GM23338 (cell line): ENCODE measurements around the gene AK3. TPM values are rescaled to one million over a fixed set of nuclear protein-coding genes. Genes with fewer than 3 reads are reported as not detected.

ENCODE experiments used
- ATAC-seq: fragments of 200-7000 bp; cut with Tn5 transposase; 3 replicates; pipeline ENCODE4 v1.9.1; 2020
- DNase-seq: peaks from one replicate; pipeline ENCODE4 v3.0.0-alpha.2; 2015; ENCODE audit warnings: low spot score
- H2AFZ ChIP-seq: fragments of 200-600 bp; sonication (generic); 2 replicates; pipeline ENCODE4 v1.8.0; 2016; ENCODE audit warnings: antibody characterized with exemption, mild to moderate bottlenecking, moderate library complexity
- H3F3A ChIP-seq: fragments of 200-600 bp; sonication (generic); replicated peaks from 2 replicates; pipeline ENCODE4 v1.8.0; 2017; ENCODE audit warnings: antibody characterized with exemption, mixed run types, low read depth
- H3K27ac ChIP-seq: fragments of 200-600 bp; sonication (generic); 2 replicates; pipeline ENCODE4 v1.6.1; 2016; ENCODE audit warnings: low read depth
- H3K27me3 ChIP-seq: fragments of 200-600 bp; sonication (generic); 2 replicates; pipeline ENCODE4 v1.8.0; 2016; ENCODE audit warnings: mild to moderate bottlenecking, mixed run types, moderate library complexity; ENCODE audit not compliant: insufficient read depth
- H3K36me3 ChIP-seq: fragments of 200-600 bp; sonication (generic); 2 replicates; pipeline ENCODE4 v1.8.0; 2016; ENCODE audit warnings: mild to moderate bottlenecking; ENCODE audit not compliant: insufficient read depth
- H3K4me1 ChIP-seq: fragments of 200-600 bp; sonication (generic); 2 replicates; pipeline ENCODE4 v1.8.0; 2016; ENCODE audit warnings: mild to moderate bottlenecking, moderate library complexity; ENCODE audit not compliant: insufficient read depth
- H3K4me2 ChIP-seq: fragments of 200-600 bp; sonication (generic); 2 replicates; pipeline ENCODE4 v1.7.1; 2017; ENCODE audit warnings: mixed run types
- H3K4me3 ChIP-seq: fragments of 200-600 bp; sonication (generic); 2 replicates; pipeline ENCODE4 v1.6.1; 2016; ENCODE audit warnings: mixed run types
- H3K79me2 ChIP-seq: fragments of 200-600 bp; sonication (generic); replicated peaks from 2 replicates; pipeline ENCODE4 v1.8.0; 2017; ENCODE audit warnings: mild to moderate bottlenecking; ENCODE audit not compliant: insufficient read depth
- H3K9me2 ChIP-seq: fragments of 200-600 bp; sonication (generic); 2 replicates; pipeline ENCODE4 v1.8.0; 2017; ENCODE audit not compliant: insufficient read depth
- H4K20me1 ChIP-seq: fragments of 200-600 bp; sonication (generic); replicated peaks from 2 replicates; pipeline ENCODE4 v1.8.0; 2017; ENCODE audit warnings: mild to moderate bottlenecking; ENCODE audit not compliant: insufficient read depth
- H3K27ac Mint-ChIP-seq: 2 replicates; pipeline ENCODE4 v1.8.0; 2020; ENCODE audit warnings: inconsistent platforms, mild to moderate bottlenecking, moderate library complexity, mixed read lengths
- H3K27me3 Mint-ChIP-seq: 3 replicates; pipeline ENCODE4 v1.8.0; 2022; ENCODE audit warnings: low read depth, mild to moderate bottlenecking, moderate library complexity, mixed read lengths, inconsistent platforms; ENCODE audit not compliant: insufficient read depth, poor library complexity
- H3K36me3 Mint-ChIP-seq: 3 replicates; pipeline ENCODE4 v1.8.0; 2021; ENCODE audit warnings: low read depth, mild to moderate bottlenecking, inconsistent platforms, moderate library complexity, mixed read lengths
- H3K4me1 Mint-ChIP-seq: 3 replicates; pipeline ENCODE4 v1.8.0; 2020; ENCODE audit warnings: mild to moderate bottlenecking, inconsistent platforms, mixed read lengths
- H3K4me3 Mint-ChIP-seq: 3 replicates; pipeline ENCODE4 v1.8.0; 2021; ENCODE audit warnings: moderate library complexity, mild to moderate bottlenecking, inconsistent platforms, mixed read lengths
- H3K9me3 Mint-ChIP-seq: 3 replicates; pipeline ENCODE4 v1.8.0; 2020; ENCODE audit warnings: moderate library complexity, mild to moderate bottlenecking, inconsistent platforms, mixed read lengths
- CTCF ChIP-seq, 2 experiments: fragments of 200-600 bp in 1 of 2; sonication (generic) in 1 of 2; conservative IDR thresholded peaks; 2 replicates each; pipeline versions ENCODE4 v1.5.1 to v1.6.1; 2016 to 2017; ENCODE audit warnings: antibody characterized with exemption in 2 of 2, low read depth in 2 of 2, mild to moderate bottlenecking in 2 of 2, moderate library complexity in 1 of 2
- ETS1 ChIP-seq: IDR thresholded peaks from 2 replicates; pipeline ENCODE4 v1.6.1; 2016; ENCODE audit warnings: antibody characterized with exemption
- EZH2phosphoT487 ChIP-seq: fragments of 200-600 bp; sonication (generic); IDR thresholded peaks from one replicate; pipeline ENCODE4 v1.8.1; 2018; ENCODE audit warnings: antibody characterized with exemption; ENCODE audit not compliant: unreplicated experiment
- JUNB ChIP-seq: IDR thresholded peaks from one replicate; pipeline ENCODE4 v1.6.1; 2016; ENCODE audit warnings: antibody characterized with exemption; ENCODE audit not compliant: unreplicated experiment
- POLR2AphosphoS5 ChIP-seq: IDR thresholded peaks from 2 replicates; pipeline ENCODE4 v1.6.1; 2016; ENCODE audit warnings: antibody characterized with exemption, low read depth
- ZNF114 ChIP-seq: fragments of 250-450 bp; sonication (Bioruptor Pico); IDR thresholded peaks from 2 replicates; pipeline ENCODE4 v1.5.0; 2020; ENCODE audit warnings: mild to moderate bottlenecking, moderate library complexity
- long read RNA-seq: library from polyadenylated mRNA; unstranded; transcript quantifications from one replicate; pipeline ENCODE4 v2.0.0, GENCODE V29; 2020; ENCODE audit not compliant: unreplicated experiment
- polyA plus RNA-seq: library from polyadenylated mRNA; unstranded; fragments of >200 nt; fragmentation: Nextera tagmentation; extraction: Ambion mirVana; gene quantifications from 2 replicates; pipeline ENCODE4 v1.2.1, GENCODE V29; 2016
- total RNA-seq: library from RNA; depleted of rRNA; stranded (reverse); fragments of >200 nt; shearing (Covaris generic); gene quantifications from 2 replicates; pipeline ENCODE4 v1.2.3, GENCODE V29; 2014; rRNA removed
- TF ChIP-seq, protein P1 (sequence below): IDR thresholded peaks from one replicate; pipeline ENCODE4 v1.6.1; 2018; ENCODE audit warnings: antibody characterized with exemption; ENCODE audit not compliant: unreplicated experiment

The AK3 gene
- total RNA-seq (34.3 and 40.2 TPM in 2 replicates), polyA plus RNA-seq (29.6 and 30.1 TPM in 2 replicates)
- long read RNA-seq, transcript AK3-202 (5 exons, 2,736 nt): major isoform, 35 of 40 reads
- long read RNA-seq, partial matches to known transcripts: 1 of 40 reads
- long read RNA-seq, other reads (novel, unspliced or antisense): 3 of 40 reads

- H3K4me1 Mint-ChIP-seq: peaks cover 32% of the 10 kb centered on the region
- H3K9me3 Mint-ChIP-seq: no peaks in the 10 kb centered on the region; the same call in 2 of the 3 replicates
- Histone ChIP-seq H3K4me1 (peaks cover 36% of the 10 kb centered on the region), H3K27me3 (no peaks in the 10 kb centered on the region), H3K36me3 (no peaks in the 10 kb centered on the region), H3K4me3 (peak within 1 kb of the TSS; percentile 64), H3F3A (no peaks in the 10 kb centered on the region; the same call in 1 of the 2 replicates), H3K79me2 (peaks cover 45% of the 10 kb centered on the region), H2AFZ (peak within 1 kb of the TSS; percentile 95), H3K9me2 (no peaks in the 10 kb centered on the region), H3K4me2 (peak within 1 kb of the TSS; percentile 83), H4K20me1 (peaks cover 11% of the 10 kb centered on the region), H3K27ac (peak within 1 kb of the TSS; percentile 33)
- TF ChIP-seq ETS1 (0 out of 2 replicates have a peak, but pooled peaks have one; percentile 30), JUNB (no peak), POLR2AphosphoS5 (peak; percentile 86), ZNF114 (CRISPR knock-in tag) (no peak), EZH2phosphoT487 (no peak), CTCF (conservative IDR thresholded peaks at IDR 0.05; ENCODE audit: low read depth in 2 of 2) (peak in 1 of 2 experiments; percentile 52; a peak in 2 of 4 replicates)
- TF ChIP-seq, protein P1, sequence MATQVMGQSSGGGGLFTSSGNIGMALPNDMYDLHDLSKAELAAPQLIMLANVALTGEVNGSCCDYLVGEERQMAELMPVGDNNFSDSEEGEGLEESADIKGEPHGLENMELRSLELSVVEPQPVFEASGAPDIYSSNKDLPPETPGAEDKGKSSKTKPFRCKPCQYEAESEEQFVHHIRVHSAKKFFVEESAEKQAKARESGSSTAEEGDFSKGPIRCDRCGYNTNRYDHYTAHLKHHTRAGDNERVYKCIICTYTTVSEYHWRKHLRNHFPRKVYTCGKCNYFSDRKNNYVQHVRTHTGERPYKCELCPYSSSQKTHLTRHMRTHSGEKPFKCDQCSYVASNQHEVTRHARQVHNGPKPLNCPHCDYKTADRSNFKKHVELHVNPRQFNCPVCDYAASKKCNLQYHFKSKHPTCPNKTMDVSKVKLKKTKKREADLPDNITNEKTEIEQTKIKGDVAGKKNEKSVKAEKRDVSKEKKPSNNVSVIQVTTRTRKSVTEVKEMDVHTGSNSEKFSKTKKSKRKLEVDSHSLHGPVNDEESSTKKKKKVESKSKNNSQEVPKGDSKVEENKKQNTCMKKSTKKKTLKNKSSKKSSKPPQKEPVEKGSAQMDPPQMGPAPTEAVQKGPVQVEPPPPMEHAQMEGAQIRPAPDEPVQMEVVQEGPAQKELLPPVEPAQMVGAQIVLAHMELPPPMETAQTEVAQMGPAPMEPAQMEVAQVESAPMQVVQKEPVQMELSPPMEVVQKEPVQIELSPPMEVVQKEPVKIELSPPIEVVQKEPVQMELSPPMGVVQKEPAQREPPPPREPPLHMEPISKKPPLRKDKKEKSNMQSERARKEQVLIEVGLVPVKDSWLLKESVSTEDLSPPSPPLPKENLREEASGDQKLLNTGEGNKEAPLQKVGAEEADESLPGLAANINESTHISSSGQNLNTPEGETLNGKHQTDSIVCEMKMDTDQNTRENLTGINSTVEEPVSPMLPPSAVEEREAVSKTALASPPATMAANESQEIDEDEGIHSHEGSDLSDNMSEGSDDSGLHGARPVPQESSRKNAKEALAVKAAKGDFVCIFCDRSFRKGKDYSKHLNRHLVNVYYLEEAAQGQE: no peak
- H3K27me3 Mint-ChIP-seq: peaks cover 13% of the 10 kb centered on the region
- peak within 1 kb of the TSS; percentile 84 for H3K4me3 Mint-ChIP-seq
- peak within 1 kb of the TSS; percentile 68; the same call in 1 of the 2 replicates for H3K27ac Mint-ChIP-seq
- peak; percentile 93 for DNase-seq
- peak; percentile 89 for ATAC-seq
- no peaks in the 10 kb centered on the region; the same call in 2 of the 3 replicates for H3K36me3 Mint-ChIP-seq
Observed at GRCh38 chr9:4740638-4741364, at the start of gene AK3. TSS of gene AK3 (minus strand) at chr9:4741202. CDS start at chr9:4741087, 115 bp downstream.
